SK-N-SH treated with all-trans-retinoic acid at 6 μM for 48 hours (cell line): ENCODE measurements around the gene AIF1L.

ENCODE experiments used
- ESRRG ChIP-seq: fragments of 250-450 bp; sonication (Bioruptor Pico); IDR thresholded peaks from 2 replicates; pipeline ENCODE4 v1.6.1; 2021; ENCODE audit warnings: mild to moderate bottlenecking
- GLIS3 ChIP-seq: fragments of 250-450 bp; sonication (Bioruptor Pico); IDR thresholded peaks from 2 replicates; pipeline ENCODE4 v1.5.0; 2020; ENCODE audit warnings: mild to moderate bottlenecking, moderate library complexity
- PATZ1 ChIP-seq: fragments of 250-450 bp; sonication (Bioruptor Pico); IDR thresholded peaks from 2 replicates; pipeline ENCODE4 v1.8.0; 2020; ENCODE audit warnings: mild to moderate bottlenecking, moderate library complexity, borderline replicate concordance
- PPARA ChIP-seq: fragments of 250-450 bp; sonication (Bioruptor Pico); IDR thresholded peaks from 2 replicates; pipeline ENCODE4 v1.5.0; 2020; ENCODE audit warnings: mild to moderate bottlenecking, borderline replicate concordance
- TCF4 ChIP-seq: fragments of 250-450 bp; sonication (Bioruptor Pico); IDR thresholded peaks from 2 replicates; pipeline ENCODE4 v1.8.0; 2021; ENCODE audit warnings: mild to moderate bottlenecking, moderate library complexity, borderline replicate concordance
- TOX ChIP-seq: fragments of 250-450 bp; sonication (Bioruptor Pico); IDR thresholded peaks from 2 replicates; pipeline ENCODE4 v1.8.0; 2021; ENCODE audit warnings: mild to moderate bottlenecking, moderate library complexity, borderline replicate concordance
- ZFP3 ChIP-seq: fragments of 250-450 bp; sonication (Bioruptor Pico); IDR thresholded peaks from 2 replicates; pipeline ENCODE4 v1.5.0; 2020; ENCODE audit warnings: mild to moderate bottlenecking, moderate library complexity
- ZNF8 ChIP-seq: fragments of 450-650 bp; formaldehyde crosslinking; IDR thresholded peaks from 2 replicates; pipeline ENCODE4 v1.5.0; 2020; ENCODE audit warnings: mild to moderate bottlenecking, moderate library complexity
- TF ChIP-seq, protein P1 (sequence below): fragments of 250-450 bp; sonication (Bioruptor Pico); IDR thresholded peaks from 2 replicates; pipeline ENCODE4 v1.5.1; 2020; ENCODE audit warnings: low read depth, mild to moderate bottlenecking, moderate library complexity

- TF ChIP-seq PPARA (no peak), ZFP3 (CRISPR knock-in tag) (no peak), TOX (CRISPR knock-in tag) (no peak), ZNF8 (CRISPR knock-in tag) (no peak), PATZ1 (CRISPR knock-in tag) (no peak), ESRRG (no peak), TCF4 (no peak), GLIS3 (CRISPR knock-in tag) (no peak)
- TF ChIP-seq, protein P1, sequence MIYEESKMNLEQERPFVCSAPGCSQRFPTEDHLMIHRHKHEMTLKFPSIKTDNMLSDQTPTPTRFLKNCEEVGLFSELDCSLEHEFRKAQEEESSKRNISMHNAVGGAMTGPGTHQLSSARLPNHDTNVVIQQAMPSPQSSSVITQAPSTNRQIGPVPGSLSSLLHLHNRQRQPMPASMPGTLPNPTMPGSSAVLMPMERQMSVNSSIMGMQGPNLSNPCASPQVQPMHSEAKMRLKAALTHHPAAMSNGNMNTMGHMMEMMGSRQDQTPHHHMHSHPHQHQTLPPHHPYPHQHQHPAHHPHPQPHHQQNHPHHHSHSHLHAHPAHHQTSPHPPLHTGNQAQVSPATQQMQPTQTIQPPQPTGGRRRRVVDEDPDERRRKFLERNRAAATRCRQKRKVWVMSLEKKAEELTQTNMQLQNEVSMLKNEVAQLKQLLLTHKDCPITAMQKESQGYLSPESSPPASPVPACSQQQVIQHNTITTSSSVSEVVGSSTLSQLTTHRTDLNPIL (CRISPR knock-in tag): no peak
These were observed 65.3 kb downstream of the AIF1L start for GRCh38 chr9:131161585-131161984.
